Retinal pigment epithelial cell (primary cell): ENCODE measurements around the gene AMBRA1.

Experiments
- DNase-seq: peaks from one replicate; pipeline ENCODE4 v3.0.0-alpha.2; 2010; ENCODE audit warnings: low read depth
- H3K4me3 ChIP-seq: 2 replicates; pipeline ENCODE4 v1.5.1; 2011; ENCODE audit warnings: mild to moderate bottlenecking, low read length, control low read depth, moderate library complexity
- TF ChIP-seq, protein P1 (sequence below): conservative IDR thresholded peaks from 2 replicates; pipeline ENCODE4 v1.5.1; 2011; ENCODE audit warnings: low read depth, low read length, control low read depth, inconsistent platforms

Gene AMBRA1

GRCh38 chr11:46603704-46604308, 10.0 kb upstream of the AMBRA1 start:
- H3K4me3 ChIP-seq, result no peak overlapping the region
- no peak for DNase-seq
- TF ChIP-seq, protein P1, sequence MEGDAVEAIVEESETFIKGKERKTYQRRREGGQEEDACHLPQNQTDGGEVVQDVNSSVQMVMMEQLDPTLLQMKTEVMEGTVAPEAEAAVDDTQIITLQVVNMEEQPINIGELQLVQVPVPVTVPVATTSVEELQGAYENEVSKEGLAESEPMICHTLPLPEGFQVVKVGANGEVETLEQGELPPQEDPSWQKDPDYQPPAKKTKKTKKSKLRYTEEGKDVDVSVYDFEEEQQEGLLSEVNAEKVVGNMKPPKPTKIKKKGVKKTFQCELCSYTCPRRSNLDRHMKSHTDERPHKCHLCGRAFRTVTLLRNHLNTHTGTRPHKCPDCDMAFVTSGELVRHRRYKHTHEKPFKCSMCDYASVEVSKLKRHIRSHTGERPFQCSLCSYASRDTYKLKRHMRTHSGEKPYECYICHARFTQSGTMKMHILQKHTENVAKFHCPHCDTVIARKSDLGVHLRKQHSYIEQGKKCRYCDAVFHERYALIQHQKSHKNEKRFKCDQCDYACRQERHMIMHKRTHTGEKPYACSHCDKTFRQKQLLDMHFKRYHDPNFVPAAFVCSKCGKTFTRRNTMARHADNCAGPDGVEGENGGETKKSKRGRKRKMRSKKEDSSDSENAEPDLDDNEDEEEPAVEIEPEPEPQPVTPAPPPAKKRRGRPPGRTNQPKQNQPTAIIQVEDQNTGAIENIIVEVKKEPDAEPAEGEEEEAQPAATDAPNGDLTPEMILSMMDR, result no peak

GRCh38 chr11:46601129-46601528, 7.3 kb upstream of the AMBRA1 start:
- DNase-seq, result no peak
- TF ChIP-seq, protein P1, result no peak
- no peak overlapping the region for H3K4me3 ChIP-seq

GRCh38 chr11:46600194-46600960, 6.6 kb upstream of the AMBRA1 start:
- TF ChIP-seq, protein P1, result no peak
- no peak for DNase-seq

DNA sequence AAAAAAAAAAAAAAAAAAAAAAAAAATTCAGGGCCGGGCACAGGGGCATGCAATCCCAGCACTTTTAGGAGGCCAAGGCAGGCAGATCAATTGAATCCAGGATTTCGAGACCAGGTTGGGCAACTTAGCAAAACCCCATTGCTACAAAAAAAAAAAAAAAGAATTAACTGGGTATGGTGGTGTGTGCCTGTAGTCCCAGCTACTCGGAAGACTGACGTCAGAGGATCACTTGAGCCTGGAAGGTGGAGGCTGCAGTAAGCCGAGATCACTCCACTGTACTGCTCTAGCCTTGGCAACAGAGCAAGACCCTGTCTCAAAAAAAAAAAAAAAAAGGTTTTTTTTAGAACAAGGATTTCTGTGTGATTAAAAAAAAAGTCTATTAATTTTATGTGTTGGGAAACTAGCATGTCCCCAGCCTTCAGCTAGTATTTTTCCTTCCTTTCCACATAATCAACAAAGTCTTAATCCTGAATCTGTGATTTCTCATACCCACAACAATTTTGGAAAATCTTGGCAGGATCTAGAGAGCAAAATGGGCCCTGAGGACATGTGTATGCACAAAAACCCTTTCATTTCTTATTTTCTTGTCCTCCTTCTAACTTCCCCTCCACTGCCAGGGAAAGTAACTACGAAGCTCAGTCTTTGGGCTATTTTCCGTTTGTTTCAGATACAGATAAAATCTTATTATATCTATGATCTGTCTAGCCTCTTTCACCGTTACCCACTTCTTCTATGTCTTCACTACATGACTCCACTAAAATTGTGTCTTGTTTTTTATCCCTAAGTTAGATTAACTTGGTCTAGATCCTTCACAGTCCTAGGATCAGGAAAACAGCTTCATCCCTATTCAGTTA, 5.7 kb upstream of the AMBRA1 start:
- no peak overlapping the region for H3K4me3 ChIP-seq
- TF ChIP-seq, protein P1, result no peak
- DNase-seq, result no peak

More at GRCh38 chr11:46600194-46600960, 6.6 kb upstream of the AMBRA1 start:
- no peak overlapping the region for H3K4me3 ChIP-seq

DNA sequence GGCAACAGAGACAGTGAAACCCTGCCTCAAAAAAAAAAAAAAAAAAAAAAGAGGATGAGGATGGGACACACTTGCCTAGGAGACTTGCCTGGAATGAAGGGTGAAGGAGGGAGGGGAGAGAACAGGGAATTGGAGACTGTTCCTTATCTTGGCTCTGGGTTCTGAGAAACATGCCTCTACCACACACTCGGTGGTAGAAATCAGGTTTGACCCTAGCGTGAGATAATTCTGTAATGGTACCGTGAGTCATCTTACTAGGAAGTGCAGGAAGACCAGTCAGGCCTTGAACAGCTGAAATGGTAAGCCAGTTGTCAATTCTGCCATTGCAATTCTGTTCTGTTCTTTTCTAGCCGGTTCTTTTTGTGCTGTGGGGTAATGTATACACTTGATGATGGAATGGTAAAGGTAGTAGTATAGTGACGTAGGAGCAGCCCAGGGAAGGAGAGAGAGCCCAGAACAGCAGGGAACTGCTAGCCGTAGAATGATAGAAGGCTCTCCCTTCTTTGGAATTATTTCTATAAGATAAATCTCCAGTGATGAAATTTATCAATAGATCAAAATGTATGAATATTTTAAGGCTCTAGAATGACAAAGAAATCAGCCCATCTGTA, 3.9 kb upstream of the AMBRA1 start:
- TF ChIP-seq, protein P1, result no peak
- no peak overlapping the region for H3K4me3 ChIP-seq
- no peak for DNase-seq

DNA sequence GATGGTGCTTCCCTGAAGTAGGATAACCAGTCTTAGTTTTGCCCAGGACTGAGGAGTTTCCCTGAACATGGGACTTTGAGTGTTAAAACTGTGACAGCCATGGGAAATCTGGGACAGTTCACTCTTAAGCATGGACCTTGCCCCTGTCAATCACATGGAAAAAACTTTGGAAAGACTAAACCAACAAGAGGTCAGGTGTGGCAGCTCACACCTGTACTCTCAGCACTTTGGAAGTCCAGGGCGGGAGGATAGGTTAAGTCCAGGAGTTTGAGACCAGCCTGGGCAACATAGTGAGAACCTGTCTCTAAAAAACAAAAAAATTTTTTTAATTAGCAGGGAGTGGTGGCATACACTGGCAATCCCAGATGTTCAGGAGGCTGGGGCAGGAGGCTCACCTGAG, 3.3 kb upstream of the AMBRA1 start:
- no peak for DNase-seq
- no peak overlapping the region for H3K4me3 ChIP-seq
- TF ChIP-seq, protein P1, result no peak
